ENCODE measurements around the gene MTA1.

- TF ChIP-seq CTCF (IDR thresholded peaks at IDR 0.05; ENCODE audit: low read length) (no peak), EZH2 (optimal IDR thresholded peaks at IDR 0.05; ENCODE audit: low read depth, low read length) (no peak)
Observed at GRCh38 chr14:105383083-105383730, 36.4 kb upstream of the MTA1 start.

Data from MM.1S (cell line).